HG03139 (cell line): ENCODE results near the gene RLN3.

Experiments
- ATAC-seq: cut with Tn5 transposase; IDR thresholded peaks from one replicate; pipeline ENCODE4 v1.9.1; 2021; ENCODE audit not compliant: unreplicated experiment

The RLN3 gene

GRCh38 chr19:14052470-14052869 is 24.5 kb downstream of the RLN3 start:
- no peak for ATAC-seq

- ATAC-seq: no peak
Measured at GRCh38 chr19:14053032-14053431, 25.1 kb downstream of the RLN3 start.

- no peak for ATAC-seq
Measured at GRCh38 chr19:14053500-14053899, 25.6 kb downstream of the RLN3 start.

GRCh38 chr19:14054099-14054498 is 26.2 kb downstream of the RLN3 start:
- no peak for ATAC-seq

GRCh38 chr19:14054721-14055120 is 26.8 kb downstream of the RLN3 start:
- ATAC-seq: no peak

GRCh38 chr19:14055396-14055795 is 27.4 kb downstream of the RLN3 start:
- ATAC-seq: no peak

GRCh38 chr19:14056069-14056666 is 28.2 kb downstream of the RLN3 start:
- ATAC-seq: no peak

- no peak for ATAC-seq
Measured at GRCh38 chr19:14056741-14057356, 28.9 kb downstream of the RLN3 start.

- no peak for ATAC-seq
Measured at GRCh38 chr19:14058182-14059092, 30.5 kb downstream of the RLN3 start.

- ATAC-seq: no peak
Measured at GRCh38 chr19:14059093-14059480, 31.1 kb downstream of the RLN3 start.

GRCh38 chr19:14059652-14060155 is 31.8 kb downstream of the RLN3 start:
- ATAC-seq: no peak

GRCh38 chr19:14061081-14061749 is 33.3 kb downstream of the RLN3 start:
- no peak for ATAC-seq

GRCh38 chr19:14061751-14062557 is 34.0 kb downstream of the RLN3 start, which contains the start of gene PALM3:
Gene PALM3, minus strand, starts transcription at chr19:14062076. Its CDS starts 96 bp downstream, at chr19:14061980.
- no peak for ATAC-seq

- no peak for ATAC-seq
Measured at GRCh38 chr19:14062558-14062855, 34.6 kb downstream of the RLN3 start.

GRCh38 chr19:14063105-14063504 is 35.2 kb downstream of the RLN3 start:
- ATAC-seq: no peak

GRCh38 chr19:14066134-14066533 is 38.2 kb downstream of the RLN3 start:
- no peak for ATAC-seq

GRCh38 chr19:14070268-14071050 is 42.5 kb downstream of the RLN3 start:
- ATAC-seq: no peak

GRCh38 chr19:14072535-14073260 is 44.8 kb downstream of the RLN3 start, which contains the start of gene MISP3:
Gene MISP3, plus strand, starts transcription at chr19:14072786. Its CDS starts 524 bp downstream, at chr19:14073310.
- no peak for ATAC-seq
